ENCODE data around the gene DYNLT4.

DNA sequence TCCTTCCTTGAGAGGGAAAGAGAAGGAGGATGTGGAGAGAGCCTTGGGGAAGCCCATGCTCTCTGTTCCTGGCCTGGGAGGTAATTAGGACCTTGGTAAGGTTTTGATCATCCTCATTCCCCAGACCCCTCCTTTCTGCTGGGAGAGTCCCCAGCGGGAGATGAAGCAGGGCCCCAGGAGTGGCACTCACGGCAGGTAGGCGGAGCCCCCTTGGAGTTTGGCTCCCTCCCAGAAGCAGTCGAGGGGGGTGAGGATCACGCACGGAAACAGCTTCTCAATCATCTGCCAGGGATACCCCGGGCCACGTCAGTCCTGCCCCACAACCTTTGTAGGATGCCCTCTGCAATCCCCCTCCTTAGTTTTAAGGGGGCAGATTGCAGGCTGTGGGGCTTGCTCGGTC is 24.4 kb upstream of the DYNLT4 start:
- TF ChIP-seq EZH2 (IDR thresholded peaks at IDR 0.05; ENCODE audit: insufficient read depth, poor library complexity, severe bottlenecking) (no peak), EZH2phosphoT487 (IDR thresholded peaks at IDR 0.05; ENCODE audit: insufficient read depth, low read depth) (no peak)

Measured in GM23248 (cell line).